ENCODE data around the gene SMIM36. TPM values are rescaled to one million over a fixed set of nuclear protein-coding genes. Genes with fewer than 3 reads are reported as not detected.
A peak's percentile ranks its signal among the peaks of the same experiment; 100 is the strongest.

Gene SMIM36
- polyA plus RNA-seq, 1 donor, result not detected

DNA sequence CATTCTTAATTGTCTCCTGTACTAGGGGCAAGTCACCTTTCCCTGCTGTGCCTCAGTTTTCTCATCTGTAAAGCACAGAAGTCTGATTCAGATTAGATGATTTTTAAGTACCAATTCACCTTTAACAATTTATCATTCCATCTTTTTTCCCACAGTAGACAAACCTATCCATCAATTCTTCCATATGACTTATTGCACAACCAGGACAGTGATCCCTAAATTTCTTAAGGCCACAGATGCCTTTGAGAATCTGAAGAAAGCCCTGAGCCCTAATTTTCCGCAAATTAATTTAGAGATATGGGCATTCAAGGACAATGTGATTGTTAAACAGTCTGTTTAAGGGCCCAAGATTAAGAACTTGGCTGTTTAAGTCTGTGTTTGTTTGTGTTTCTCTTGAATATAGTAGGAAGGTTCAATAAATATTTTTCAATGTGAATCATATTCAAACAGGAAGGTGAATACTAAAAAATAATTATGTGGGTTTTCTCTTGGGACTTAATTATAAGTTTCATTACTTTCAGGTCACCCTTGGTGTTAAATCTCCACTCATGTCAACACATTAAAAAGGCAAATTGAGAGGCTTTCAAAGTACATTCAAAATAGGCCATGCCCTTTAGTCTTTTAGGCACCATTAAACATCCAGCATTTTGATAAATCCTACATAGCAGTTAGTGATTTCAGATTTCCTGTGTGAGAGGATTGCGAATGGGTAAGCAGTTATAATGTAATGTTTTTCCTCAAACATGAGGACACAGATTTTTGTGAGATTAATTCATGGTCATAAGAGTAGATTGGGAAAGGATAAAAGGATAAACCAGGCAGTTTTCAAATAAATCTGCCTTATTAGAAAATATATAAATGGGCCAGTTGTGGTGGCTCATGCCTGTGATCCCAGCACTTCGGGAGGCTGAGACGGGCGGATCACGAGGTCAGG, 54.7 kb downstream of the SMIM36 start:
- Histone ChIP-seq H3K36me3 (ENCODE audit: control insufficient read depth, insufficient read depth, low read length) (no peaks in the 10 kb centered on the region), H3K4me1 (ENCODE audit: control insufficient read depth, insufficient read depth, low read length) (peaks cover 9% of the 10 kb centered on the region), H3K4me3 (ENCODE audit: low read length) (no peak overlapping the region), H3K27me3 (ENCODE audit: control insufficient read depth, insufficient read depth, low read length) (no peaks in the 10 kb centered on the region), H3K27ac (ENCODE audit: low read length) (no peak overlapping the region), H3K9me3 (ENCODE audit: control insufficient read depth, low read depth, low read length) (no peaks in the 10 kb centered on the region)
- no peak for DNase-seq
- WGBS (ENCODE audit: insufficient coverage, low lambda C conversion rate), result no CpG with 5 or more reads among the region's 6 CpGs

DNA sequence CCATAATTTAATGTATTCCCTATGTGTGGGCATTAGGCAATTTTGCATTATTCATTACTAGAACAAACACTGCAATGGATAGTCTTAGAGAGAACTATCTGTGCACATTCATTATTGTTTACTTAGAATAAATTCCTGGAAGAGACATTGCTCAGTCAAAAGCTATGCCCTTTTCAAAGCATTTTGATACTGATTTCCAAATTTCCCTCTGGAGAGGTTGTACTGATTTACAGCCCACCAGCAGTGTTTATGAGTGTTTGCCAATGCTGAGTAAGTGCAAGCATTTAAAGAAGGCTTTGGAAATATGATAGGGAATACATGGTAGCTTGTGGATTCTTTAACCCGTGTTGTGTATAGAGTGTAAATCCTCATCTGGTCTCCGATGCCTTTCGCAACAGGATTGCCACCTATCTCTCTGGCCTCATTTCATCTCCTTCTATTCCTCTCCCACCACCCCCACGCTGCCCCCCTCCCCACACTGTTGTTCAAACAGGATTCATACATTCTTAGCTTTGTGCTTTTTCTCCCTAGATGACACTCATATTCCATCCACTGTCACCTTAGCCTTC, 56.3 kb downstream of the SMIM36 start:
- no peak for DNase-seq
- H3K4me1 ChIP-seq (ENCODE audit: control insufficient read depth, insufficient read depth, low read length), result peaks cover 15% of the 10 kb centered on the region
- no peaks in the 10 kb centered on the region for H3K27me3 ChIP-seq (ENCODE audit: control insufficient read depth, insufficient read depth, low read length)
- no peaks in the 10 kb centered on the region for H3K9me3 ChIP-seq (ENCODE audit: control insufficient read depth, low read depth, low read length)
- no peaks in the 10 kb centered on the region for H3K36me3 ChIP-seq (ENCODE audit: control insufficient read depth, insufficient read depth, low read length)
- H3K27ac ChIP-seq (ENCODE audit: low read length), result no peak overlapping the region
- WGBS (ENCODE audit: insufficient coverage, low lambda C conversion rate), result no CpG with 5 or more reads among the region's 4 CpGs
- no peak overlapping the region for H3K4me3 ChIP-seq (ENCODE audit: low read length)

DNA sequence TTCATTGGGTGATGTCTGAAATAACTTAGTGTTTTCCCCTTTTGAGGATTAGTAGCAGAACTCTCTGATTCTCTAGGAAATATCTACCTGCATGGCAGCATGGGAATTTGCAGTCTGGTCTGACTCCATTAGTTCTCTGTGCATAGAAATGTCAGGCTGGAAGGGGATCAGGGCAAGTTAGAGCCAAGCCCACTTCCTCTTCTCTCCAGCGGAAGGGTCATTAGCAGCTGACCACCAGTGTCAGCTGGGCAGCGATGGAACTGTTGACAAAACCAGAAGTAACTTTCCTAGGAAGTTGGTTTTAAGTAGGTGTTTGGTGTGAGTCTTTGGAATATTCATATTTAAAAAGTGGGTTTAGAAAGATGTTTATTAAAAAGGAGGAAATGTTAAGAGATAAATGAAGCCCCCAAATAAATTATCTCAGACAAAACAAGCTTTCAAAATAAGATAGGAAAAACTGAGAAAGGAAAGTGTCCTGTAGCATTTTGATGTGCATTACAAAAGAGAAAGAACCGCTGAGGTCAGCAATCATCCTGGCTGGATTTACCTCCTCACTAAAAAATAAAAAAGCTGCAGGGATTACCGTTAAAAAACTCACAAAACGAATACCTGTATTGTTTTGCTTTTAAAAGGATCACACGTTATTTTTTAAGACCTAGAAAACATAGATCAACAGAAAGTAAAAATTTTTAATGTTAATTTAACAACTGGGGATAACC, 57.3 kb downstream of the SMIM36 start:
- H3K36me3 ChIP-seq (ENCODE audit: control insufficient read depth, insufficient read depth, low read length), result no peaks in the 10 kb centered on the region
- H3K27ac ChIP-seq (ENCODE audit: low read length), result no peak overlapping the region
- peaks cover 16% of the 10 kb centered on the region for H3K4me1 ChIP-seq (ENCODE audit: control insufficient read depth, insufficient read depth, low read length)
- no peak overlapping the region for H3K4me3 ChIP-seq (ENCODE audit: low read length)
- H3K9me3 ChIP-seq (ENCODE audit: control insufficient read depth, low read depth, low read length), result no peaks in the 10 kb centered on the region
- no peaks in the 10 kb centered on the region for H3K27me3 ChIP-seq (ENCODE audit: control insufficient read depth, insufficient read depth, low read length)
- 92% methylated on average over 2 of the region's 6 CpGs for WGBS (ENCODE audit: insufficient coverage, low lambda C conversion rate)
- no peak for DNase-seq

DNA sequence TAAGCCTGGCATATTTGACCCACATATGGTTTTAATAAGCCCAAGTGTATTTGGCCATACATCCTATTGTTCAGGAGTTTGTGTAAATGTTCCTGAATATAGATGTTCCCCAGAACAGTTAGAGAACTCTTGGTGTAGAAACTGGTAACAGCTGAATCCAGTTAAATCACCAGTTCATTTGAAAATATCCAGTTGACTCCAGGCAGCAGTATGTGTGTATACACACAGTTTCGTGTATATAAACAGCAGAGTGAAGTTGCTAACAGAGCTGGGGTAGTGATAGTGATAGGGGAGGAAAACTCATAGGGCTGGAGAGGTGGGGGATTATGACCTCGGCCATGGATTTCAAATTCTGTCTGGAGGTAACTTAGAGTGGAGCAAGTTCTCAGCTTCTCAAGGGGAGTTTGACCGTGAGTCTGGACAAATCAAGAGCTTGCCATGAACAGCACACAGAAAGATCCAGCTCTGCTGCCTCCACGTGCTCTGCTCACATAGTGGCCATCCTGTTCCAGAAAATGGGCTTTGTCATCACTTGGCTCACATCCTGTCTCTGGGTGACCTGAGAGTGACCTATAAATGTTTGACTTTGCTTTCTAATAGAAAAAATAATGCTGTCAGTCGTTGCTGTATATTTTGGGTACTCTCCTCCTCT, 59.0 kb downstream of the SMIM36 start:
- DNase-seq, result peak in 1 of 2 donors; percentile 43
- Histone ChIP-seq H3K27ac (ENCODE audit: low read length) (no peak overlapping the region), H3K9me3 (ENCODE audit: control insufficient read depth, low read depth, low read length) (no peaks in the 10 kb centered on the region), H3K27me3 (ENCODE audit: control insufficient read depth, insufficient read depth, low read length) (no peaks in the 10 kb centered on the region), H3K4me3 (ENCODE audit: low read length) (no peak overlapping the region), H3K36me3 (ENCODE audit: control insufficient read depth, insufficient read depth, low read length) (no peaks in the 10 kb centered on the region), H3K4me1 (ENCODE audit: control insufficient read depth, insufficient read depth, low read length) (peaks cover 20% of the 10 kb centered on the region)
- no CpG with 5 or more reads among the region's 5 CpGs for WGBS (ENCODE audit: insufficient coverage, low lambda C conversion rate)

DNA sequence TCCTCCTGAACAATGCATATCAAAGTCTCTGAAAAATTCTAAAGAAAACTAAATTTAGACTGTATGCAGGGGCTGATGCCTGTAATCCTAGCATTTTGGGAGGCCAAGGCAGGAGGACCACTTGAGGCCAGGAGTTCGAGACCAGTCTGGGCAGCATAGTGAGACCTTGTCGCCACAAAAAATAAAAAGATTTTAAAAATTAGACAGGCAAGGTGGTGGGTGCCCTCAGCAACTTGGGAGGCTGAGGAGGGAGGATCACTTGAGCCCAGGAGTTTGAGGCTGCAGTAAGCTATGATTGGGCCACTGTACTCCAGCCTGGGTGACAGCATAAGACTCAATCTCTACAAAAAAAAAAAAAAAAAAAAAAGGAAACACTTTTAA, 59.5 kb downstream of the SMIM36 start:
- Histone ChIP-seq H3K4me1 (ENCODE audit: control insufficient read depth, insufficient read depth, low read length) (peaks cover 20% of the 10 kb centered on the region), H3K9me3 (ENCODE audit: control insufficient read depth, low read depth, low read length) (no peaks in the 10 kb centered on the region), H3K36me3 (ENCODE audit: control insufficient read depth, insufficient read depth, low read length) (no peaks in the 10 kb centered on the region), H3K27me3 (ENCODE audit: control insufficient read depth, insufficient read depth, low read length) (no peaks in the 10 kb centered on the region), H3K27ac (ENCODE audit: low read length) (no peak overlapping the region), H3K4me3 (ENCODE audit: low read length) (no peak overlapping the region)
- no CpG with 5 or more reads among the region's 2 CpGs for WGBS (ENCODE audit: insufficient coverage, low lambda C conversion rate)
- DNase-seq, result no peak

DNA sequence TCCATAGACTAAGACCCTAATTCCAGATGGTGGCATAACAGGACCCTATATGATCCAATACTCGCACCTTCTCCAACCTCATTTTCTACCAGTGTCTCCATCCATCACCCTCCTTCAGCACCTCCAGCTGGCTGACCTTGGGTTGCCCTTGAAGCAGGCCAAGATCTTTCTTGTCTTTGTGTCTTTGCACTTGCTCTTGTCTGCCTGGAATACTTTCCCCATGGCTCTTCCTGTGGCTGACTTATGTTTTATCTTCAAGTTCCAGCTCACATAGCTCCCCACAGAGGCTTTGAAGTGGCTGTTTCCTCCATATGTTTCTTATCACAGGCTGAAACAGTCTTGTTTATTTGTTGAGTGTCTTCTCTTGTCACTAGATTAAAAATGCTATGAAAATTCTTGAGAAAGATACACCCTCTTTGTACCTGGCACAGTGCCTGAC, 60.0 kb downstream of the SMIM36 start:
- no CpG with 5 or more reads among the region's 1 CpG for WGBS (ENCODE audit: insufficient coverage, low lambda C conversion rate)
- H3K4me1 ChIP-seq (ENCODE audit: control insufficient read depth, insufficient read depth, low read length), result peaks cover 18% of the 10 kb centered on the region

DNA sequence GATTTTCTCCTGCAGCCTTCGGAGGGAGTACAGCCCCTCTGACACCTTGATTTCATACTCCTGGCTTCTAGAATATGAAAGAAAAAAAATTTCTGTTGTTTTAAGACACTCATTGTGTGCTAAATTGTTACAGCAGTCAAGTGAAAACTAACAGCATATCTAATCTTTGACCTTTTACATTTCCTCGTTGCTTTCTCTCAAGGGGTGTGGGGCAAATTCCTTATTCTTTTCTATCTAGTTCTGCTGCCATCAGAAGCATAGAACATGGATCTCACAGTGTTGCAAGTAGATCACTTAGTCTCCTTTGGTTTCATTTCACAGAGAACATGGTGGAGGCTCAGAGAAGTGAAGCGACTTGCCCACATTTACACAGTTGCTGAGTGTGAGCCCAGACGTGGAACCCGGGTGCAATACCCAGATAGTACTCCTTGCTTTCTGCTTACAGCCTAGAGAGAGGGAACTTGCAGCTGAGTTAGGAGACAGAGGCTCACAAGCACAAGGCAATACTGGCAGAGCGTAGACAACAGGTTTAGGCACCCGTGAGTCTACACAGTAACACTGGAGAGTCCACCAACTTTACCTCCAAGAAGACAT, 60.9 kb downstream of the SMIM36 start:
- 40% methylated on average over 1 of the region's 7 CpGs for WGBS (ENCODE audit: insufficient coverage, low lambda C conversion rate)
- Histone ChIP-seq H3K4me3 (ENCODE audit: low read length) (no peak overlapping the region), H3K36me3 (ENCODE audit: control insufficient read depth, insufficient read depth, low read length) (no peaks in the 10 kb centered on the region), H3K27me3 (ENCODE audit: control insufficient read depth, insufficient read depth, low read length) (no peaks in the 10 kb centered on the region), H3K4me1 (ENCODE audit: control insufficient read depth, insufficient read depth, low read length) (peaks cover 14% of the 10 kb centered on the region), H3K9me3 (ENCODE audit: control insufficient read depth, low read depth, low read length) (no peaks in the 10 kb centered on the region), H3K27ac (ENCODE audit: low read length) (no peak overlapping the region)
- DNase-seq, result peak in 1 of 2 donors; percentile 43

More for the DNA sequence above, 60.0 kb downstream of the SMIM36 start:
- Histone ChIP-seq H3K27ac (ENCODE audit: low read length) (no peak overlapping the region), H3K27me3 (ENCODE audit: control insufficient read depth, insufficient read depth, low read length) (no peaks in the 10 kb centered on the region), H3K4me3 (ENCODE audit: low read length) (no peak overlapping the region), H3K36me3 (ENCODE audit: control insufficient read depth, insufficient read depth, low read length) (no peaks in the 10 kb centered on the region), H3K9me3 (ENCODE audit: control insufficient read depth, low read depth, low read length) (no peaks in the 10 kb centered on the region)
- DNase-seq, result peak in 1 of 2 donors; percentile 50

DNA sequence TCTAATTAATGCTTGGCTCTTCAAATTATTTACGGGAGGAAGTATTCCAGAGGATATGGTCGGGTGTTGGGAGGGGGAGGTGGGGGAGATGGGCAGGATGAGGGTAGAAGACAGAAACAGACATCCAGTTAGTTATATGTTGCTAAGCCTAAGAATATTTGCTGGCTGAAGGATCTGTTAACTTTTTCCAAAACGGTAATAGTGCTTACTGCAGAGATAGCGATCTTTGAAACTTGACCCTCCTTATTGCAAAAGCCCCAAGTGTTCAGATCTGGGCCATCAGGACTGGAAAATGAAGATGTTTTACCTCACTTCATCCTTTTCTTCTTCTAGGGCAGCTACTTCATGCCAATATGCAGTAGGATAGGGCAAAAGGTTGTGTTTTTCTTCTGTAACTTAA, 62.6 kb downstream of the SMIM36 start:
- no peak overlapping the region for H3K27ac ChIP-seq (ENCODE audit: low read length)
- no peak for DNase-seq
- 93% methylated on average over 2 of the region's 4 CpGs for WGBS (ENCODE audit: insufficient coverage, low lambda C conversion rate)

DNA sequence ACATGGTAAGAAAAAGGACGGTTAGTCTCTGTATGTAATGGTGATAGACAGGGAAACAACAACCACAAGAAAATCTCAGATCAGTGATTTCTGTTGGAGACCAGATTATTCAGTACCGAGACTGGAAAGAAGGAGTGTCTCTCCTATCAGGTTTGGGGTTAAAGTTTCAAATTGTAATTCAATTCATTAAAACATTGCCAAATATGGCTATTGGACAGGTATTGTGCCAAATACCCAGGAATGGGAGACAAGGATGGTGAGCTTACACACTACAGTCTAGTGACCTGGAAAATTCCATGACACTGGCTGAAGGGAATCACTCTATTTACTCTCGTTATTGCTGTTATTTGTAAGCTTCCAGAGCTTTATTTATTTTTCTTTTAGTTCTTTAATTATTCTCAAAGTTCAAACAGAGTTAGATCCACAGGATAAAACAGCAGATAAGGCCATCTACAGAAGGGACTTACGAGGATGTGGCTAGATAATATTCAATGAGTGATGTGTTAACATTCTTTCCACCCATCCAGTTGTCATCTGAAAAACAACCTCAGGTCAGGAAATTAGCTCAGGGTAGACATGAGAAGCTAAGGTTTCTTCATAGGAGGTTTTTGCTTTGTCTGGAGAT, 64.6 kb downstream of the SMIM36 start:
- Histone ChIP-seq H3K27ac (ENCODE audit: low read length) (no peak overlapping the region), H3K4me3 (ENCODE audit: low read length) (no peak overlapping the region), H3K27me3 (ENCODE audit: control insufficient read depth, insufficient read depth, low read length) (no peaks in the 10 kb centered on the region), H3K36me3 (ENCODE audit: control insufficient read depth, insufficient read depth, low read length) (no peaks in the 10 kb centered on the region), H3K9me3 (ENCODE audit: control insufficient read depth, low read depth, low read length) (no peaks in the 10 kb centered on the region), H3K4me1 (ENCODE audit: control insufficient read depth, insufficient read depth, low read length) (peaks cover 22% of the 10 kb centered on the region)
- DNase-seq, result no peak
- WGBS (ENCODE audit: insufficient coverage, low lambda C conversion rate), result no CpG with 5 or more reads among the region's 4 CpGs

More for the DNA sequence above, 62.6 kb downstream of the SMIM36 start:
- Histone ChIP-seq H3K4me1 (ENCODE audit: control insufficient read depth, insufficient read depth, low read length) (peaks cover 22% of the 10 kb centered on the region), H3K27me3 (ENCODE audit: control insufficient read depth, insufficient read depth, low read length) (no peaks in the 10 kb centered on the region), H3K4me3 (ENCODE audit: low read length) (no peak overlapping the region), H3K36me3 (ENCODE audit: control insufficient read depth, insufficient read depth, low read length) (no peaks in the 10 kb centered on the region), H3K9me3 (ENCODE audit: control insufficient read depth, low read depth, low read length) (no peaks in the 10 kb centered on the region)

Data from large intestine (tissue), 3 donors.